IMR-90 (cell line): ENCODE data around the gene JPH3. TPM values are rescaled to one million over a fixed set of nuclear protein-coding genes. Genes with fewer than 3 reads are reported as not detected.

ENCODE experiments used
- ATAC-seq: fragments of 200-7000 bp; cut with Tn5 transposase; 2 replicates; pipeline ENCODE4 v1.9.1; 2020; ENCODE audit warnings: low read depth, mild to moderate bottlenecking, moderate library complexity
- BruUV-seq: library from RNA; stranded (reverse); fragments of 400-500 nt; replicated peaks from 2 replicates; lab custom pipeline; 2021; lab: Mats Ljungman, UMichigan
- CTCF ChIA-PET: fragments of 300-600 bp; formaldehyde crosslinking; extraction: SDS; loops from one replicate; lab custom pipeline; 2021; ENCODE audit warnings: antibody characterized with exemption; lab: Yijun Ruan, JAX
- POLR2A ChIA-PET: fragments of 300-600 bp; sonication (Branson Sonifier 250); formaldehyde crosslinking; loops from one replicate; lab custom pipeline; 2022; ENCODE audit warnings: antibody characterized with exemption; ENCODE audit not compliant: unreplicated experiment; lab: Charles Lee
- DNase-seq: peaks from one replicate; pipeline ENCODE4 v3.0.0; 2013
- H2AFZ ChIP-seq: replicated peaks from 2 replicates; pipeline ENCODE3; 2013; ENCODE audit warnings: low read length, mild to moderate bottlenecking; ENCODE audit not compliant: poor library complexity
- H2AK5ac ChIP-seq: 2 replicates; pipeline ENCODE4 v1.6.1; 2013; ENCODE audit warnings: low read depth, low read length, inconsistent platforms
- H2AK9ac ChIP-seq: replicated peaks from 2 replicates; pipeline ENCODE3; 2013; ENCODE audit warnings: mild to moderate bottlenecking, low read depth, low read length, moderate library complexity; ENCODE audit not compliant: poor library complexity
- H2BK120ac ChIP-seq: 2 replicates; pipeline ENCODE4 v1.6.1; 2013; ENCODE audit warnings: low read depth, low read length, inconsistent platforms
- H2BK15ac ChIP-seq: 3 replicates; pipeline ENCODE4 v1.6.1; 2013; ENCODE audit warnings: low read depth, low read length, inconsistent platforms
- H2BK20ac ChIP-seq: 2 replicates; pipeline ENCODE4 v1.6.1; 2013; ENCODE audit warnings: low read depth, mild to moderate bottlenecking, inconsistent platforms, low read length, moderate library complexity
- H2BK5ac ChIP-seq: 2 replicates; pipeline ENCODE4 v1.6.1; 2013; ENCODE audit warnings: mild to moderate bottlenecking, low read depth, low read length, inconsistent platforms; ENCODE audit not compliant: poor library complexity, severe bottlenecking
- H3K14ac ChIP-seq: replicated peaks from 2 replicates; pipeline ENCODE4 v1.6.1; 2013; ENCODE audit warnings: low read depth, low read length, inconsistent platforms
- H3K18ac ChIP-seq: 2 replicates; pipeline ENCODE4 v1.6.1; 2013; ENCODE audit warnings: low read depth, low read length, control low read depth
- H3K23ac ChIP-seq: 2 replicates; pipeline ENCODE4 v1.6.1; 2013; ENCODE audit warnings: low read depth, low read length, inconsistent platforms
- H3K27ac ChIP-seq: 2 replicates; pipeline ENCODE4 v1.5.1; 2013; ENCODE audit warnings: mild to moderate bottlenecking, control low read depth, low read length; ENCODE audit not compliant: insufficient read depth
- H3K27me3 ChIP-seq: 2 replicates; pipeline ENCODE4 v1.6.1; 2013; ENCODE audit warnings: low read length; ENCODE audit not compliant: control insufficient read depth, insufficient read depth
- H3K36me3 ChIP-seq: 2 replicates; pipeline ENCODE4 v1.6.1; 2013; ENCODE audit warnings: low read length, mixed read lengths; ENCODE audit not compliant: control insufficient read depth, insufficient read depth
- H3K4ac ChIP-seq: 2 replicates; pipeline ENCODE4 v1.6.1; 2013; ENCODE audit warnings: low read depth, low read length, inconsistent platforms
- H3K4me1 ChIP-seq: 2 replicates; pipeline ENCODE4 v1.6.1; 2013; ENCODE audit warnings: low read length, mixed read lengths; ENCODE audit not compliant: control insufficient read depth, insufficient read depth
- H3K4me2 ChIP-seq: 2 replicates; pipeline ENCODE4 v1.6.1; 2013; ENCODE audit warnings: low read depth, mild to moderate bottlenecking, control low read depth, low read length, moderate library complexity
- H3K4me3 ChIP-seq: 2 replicates; pipeline ENCODE4 v1.5.1; 2013; ENCODE audit warnings: low read depth, mild to moderate bottlenecking, control low read depth, low read length, moderate library complexity; ENCODE audit not compliant: insufficient read depth
- H3K56ac ChIP-seq: 2 replicates; pipeline ENCODE4 v1.6.1; 2013; ENCODE audit warnings: low read length, inconsistent platforms; ENCODE audit not compliant: insufficient read depth; ENCODE audit errors: extremely low read depth
- H3K79me1 ChIP-seq, 2 experiments: 2 replicates each; pipeline ENCODE4 v1.6.1; 2013; ENCODE audit warnings: low read length in 2 of 2, inconsistent platforms in 1 of 2, low read depth in 1 of 2
- H3K9ac ChIP-seq: 2 replicates; pipeline ENCODE4 v1.6.1; 2013; ENCODE audit warnings: low read depth, low read length, control low read depth
- H3K9me1 ChIP-seq: 2 replicates; pipeline ENCODE4 v1.6.1; 2013; ENCODE audit warnings: low read length, inconsistent platforms; ENCODE audit not compliant: insufficient read depth
- H3K9me3 ChIP-seq: 2 replicates; pipeline ENCODE4 v1.6.1; 2013; ENCODE audit warnings: low read length; ENCODE audit not compliant: control insufficient read depth, insufficient read depth
- H4K20me1 ChIP-seq: 2 replicates; pipeline ENCODE4 v1.6.1; 2013; ENCODE audit warnings: low read length, inconsistent platforms; ENCODE audit not compliant: insufficient read depth
- H4K5ac ChIP-seq: 2 replicates; pipeline ENCODE4 v1.6.1; 2013; ENCODE audit warnings: mild to moderate bottlenecking, low read depth, low read length, control low read depth
- H4K8ac ChIP-seq, 2 experiments: 2 replicates each; pipeline ENCODE4 v1.6.1; 2013; ENCODE audit warnings: low read depth in 2 of 2, low read length in 2 of 2, control low read depth in 1 of 2, inconsistent platforms in 1 of 2
- H4K91ac ChIP-seq: 2 replicates; pipeline ENCODE4 v1.6.1; 2013; ENCODE audit warnings: low read depth, low read length, inconsistent platforms; ENCODE audit not compliant: insufficient read depth
- FOS ChIP-seq: fragments of 150-350 bp; IDR thresholded peaks from 2 replicates; pipeline ENCODE4 v1.6.1; 2016; ENCODE audit warnings: low read depth, low read length
- MAFK ChIP-seq: IDR thresholded peaks from 2 replicates; pipeline ENCODE4 v1.6.1; 2012; ENCODE audit warnings: low read depth, low read length, improper control_type of control experiment
- POLR2A ChIP-seq: IDR thresholded peaks from 2 replicates; pipeline ENCODE4 v1.6.1; 2012; ENCODE audit warnings: mild to moderate bottlenecking, low read depth, low read length
- RAD21 ChIP-seq: IDR thresholded peaks from 2 replicates; pipeline ENCODE4 v1.6.1; 2012; ENCODE audit warnings: low read length, improper control_type of control experiment
- WGBS, 2 experiments: methylation state at CpG; one replicate each; pipeline versions ENCODE4 v1.1.5 to v1.1.7; 2013; ENCODE audit warnings: missing lambda C conversion rate in 2 of 2; ENCODE audit not compliant: insufficient read length in 1 of 2; ENCODE audit errors: extremely low coverage in 2 of 2; 5-methylcytosine and 5-hydroxymethylcytosine counted together
- dilution Hi-C: fragments of 300-500 bp; cut with HindIII; formaldehyde crosslinking; loops from one replicate; pipeline ENCODE4 v1.14.3; 2018; ENCODE audit warnings: low sequenced_read_pairs; ENCODE audit not compliant: unreplicated experiment
- in situ Hi-C: fragments of 300-500 bp; cut with MboI; formaldehyde crosslinking; loops from 3 replicates; pipeline ENCODE4 v1.14.3; 2019; ENCODE audit warnings: low sequenced_read_pairs, inconsistent platforms, mixed read lengths
- intact Hi-C: fragments of 100-400 bp; cut with micrococcal nuclease; formaldehyde crosslinking; loops from 2 replicates; pipeline ENCODE4 v1.10.0; 2022
- polyA plus RNA-seq, 3 experiments: library from polyadenylated mRNA; depleted of rRNA; stranded (reverse); fragments of >200 nt; gene quantifications; 2 replicates each; pipeline ENCODE4 v1.2.3, GENCODE V29; 2012; ENCODE audit warnings: low replicate concordance in 1 of 3
- total RNA-seq: library from RNA; depleted of rRNA; stranded (reverse); fragments of >200 nt; gene quantifications from 2 replicates; pipeline ENCODE4 v1.2.3, GENCODE V29; 2012

JPH3 gene
- total and polyA plus RNA-seq, 2 of the 4 experiments (the other 2 are of a cell fraction) = 0.03 TPM; not detected in 1

- Histone ChIP-seq H3K14ac (no peak overlapping the region), H3K4me1 (no peaks in the 10 kb centered on the region), H3K4ac (no peak overlapping the region), H3K9ac (no peak overlapping the region), H4K5ac (no peak overlapping the region), H3K27ac (no peak overlapping the region), H2BK120ac (no peak overlapping the region), H3K9me1 (no peaks in the 10 kb centered on the region), H3K79me1 (no peaks in the 10 kb centered on the region), H3K36me3 (no peaks in the 10 kb centered on the region), H4K20me1 (no peaks in the 10 kb centered on the region; the same call in 1 of the 2 replicates), H3K4me2 (no peak overlapping the region), H4K8ac (no peak overlapping the region), H3K27me3 (peaks cover 45% of the 10 kb centered on the region), H2AFZ (no peak overlapping the region), H3K56ac (no peak overlapping the region), H2BK20ac (no peak overlapping the region), H3K18ac (no peak overlapping the region), H3K23ac (no peak overlapping the region), H2BK5ac (no peak overlapping the region), H4K91ac (no peak overlapping the region), H2AK9ac (no peak overlapping the region), H2BK15ac (no peak overlapping the region), H2AK5ac (no peak overlapping the region), H3K4me3 (no peak overlapping the region), H3K9me3 (peaks cover 2% of the 10 kb centered on the region; the same call in 1 of the 2 replicates)
- CTCF ChIA-PET = no interaction called here
- dilution Hi-C loops (no loop called here), in situ Hi-C loops (no loop called here), intact Hi-C loops (no loop called here)
- DNase-seq = no peak
- POLR2A ChIA-PET = no interaction called here
- TF ChIP-seq RAD21 = no peak
- TF ChIP-seq MAFK = peak; percentile 72
- no peak for TF ChIP-seq FOS
- no peak for TF ChIP-seq POLR2A
- BruUV-seq = no TSS peak
- ATAC-seq = no peak
- WGBS, 2 experiments = 86% methylated on average over 5 of the region's 25 CpGs; no CpG with 5 or more reads in 1 of the 2 experiments
Measured at GRCh38 chr16:87662254-87663204, 60.2 kb downstream of the JPH3 start.
